Measurements from ENCODE around the gene CDH24.

CDH24 gene

DNA sequence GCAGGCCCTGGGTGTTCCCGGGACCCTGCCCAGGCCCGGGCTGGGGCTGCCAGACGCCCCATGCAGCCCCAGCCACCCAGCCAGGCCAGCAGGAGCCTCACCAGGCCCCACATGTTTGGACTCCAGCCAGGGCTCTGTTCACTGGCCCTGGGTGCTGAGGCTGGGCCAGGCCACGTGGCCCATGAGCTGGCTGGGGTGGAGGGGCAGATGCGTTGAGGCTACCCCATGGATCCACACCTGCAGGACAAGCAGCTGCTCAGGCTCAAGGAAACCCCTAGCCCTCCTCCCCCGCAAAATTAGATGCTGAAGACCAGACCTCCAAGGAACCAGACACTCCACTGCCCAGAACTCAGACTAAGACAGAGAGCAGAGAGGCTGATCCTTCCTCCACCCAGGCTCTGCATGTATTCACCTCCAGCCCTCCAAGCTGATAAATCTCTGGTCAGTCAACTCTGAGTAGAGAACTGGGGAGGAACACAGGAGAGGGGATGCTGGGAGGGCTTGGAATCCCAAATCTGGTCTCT is 1.6 kb downstream of the CDH24 start:
- ChIA-PET CTCF (interaction anchor here (1.1 to 33.6 kb wide), 17 partner anchors 9 to 134 kb away, joined by 3 to 933 read pairs (median 5); partner anchors contain the start of genes ACIN1, AJUBA, PRMT5 and PSMB11), POLR2A (interaction anchor here (1.7 kb wide), 1 partner anchor 70 kb away, joined by 5 read pairs; no protein-coding TSS in a partner anchor)
- Histone ChIP-seq H3K4me1 (ENCODE audit: control extremely low read depth in 1 of 4, control insufficient read depth in 4 of 4, insufficient read depth in 4 of 4, low read length in 3 of 4) (peaks cover 0 to 21% (median 19%) of the 10 kb centered on the region in 4 experiments), H3K36me3 (ENCODE audit: control insufficient read depth in 4 of 4, insufficient read depth in 4 of 4, low read length in 3 of 4) (peaks cover 10 to 20% (median 15%) of the 10 kb centered on the region in 4 experiments), H3K9me3 (ENCODE audit: control extremely low read depth in 1 of 5, control insufficient read depth in 4 of 5, insufficient read depth in 2 of 5, low read depth in 1 of 5, low read length in 4 of 5) (no peaks in the 10 kb centered on the region), H3K27ac (ENCODE audit: insufficient read depth in 1 of 2, low read depth in 1 of 2, low read length in 2 of 2, poor library complexity in 1 of 2, severe bottlenecking in 2 of 2) (no peak overlapping the region), H3K27me3 (replicated peaks in 2 of 5; ENCODE audit: control insufficient read depth in 4 of 5, insufficient read depth in 5 of 5, low read length in 4 of 5) (peaks cover 0 to 7% (median 5%) of the 10 kb centered on the region in 5 experiments), H3K4me3 (ENCODE audit: control insufficient read depth in 1 of 7, extremely low read depth in 1 of 7, insufficient read depth in 4 of 7, low read depth in 2 of 7, low read length in 6 of 7) (no peak overlapping the region)
- 86% methylated on average over 6 of the region's 6 CpGs for WGBS (ENCODE audit: insufficient coverage)
- no peak for DNase-seq

DNA sequence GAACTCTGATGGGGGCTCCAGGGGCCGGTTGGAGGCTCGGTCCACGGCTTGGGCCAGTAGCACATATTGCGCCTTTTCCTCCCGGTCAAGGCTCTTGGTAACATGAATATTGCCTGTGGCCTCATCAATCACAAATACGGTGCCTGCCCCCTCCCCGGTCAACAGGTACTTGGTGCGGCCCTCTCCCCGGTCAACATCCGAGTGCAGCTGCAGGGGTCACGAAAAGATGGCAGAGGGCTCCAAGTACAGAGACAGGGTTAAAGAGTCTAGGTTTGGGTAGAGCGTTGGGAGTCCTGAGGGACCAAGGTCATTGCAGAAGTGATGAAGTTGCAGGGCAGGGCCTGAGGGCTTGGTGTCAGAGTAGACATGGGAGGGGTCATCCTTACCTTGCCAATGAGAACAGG is 2.2 kb downstream of the CDH24 start:
- Histone ChIP-seq H3K36me3 (ENCODE audit: control insufficient read depth in 4 of 4, insufficient read depth in 4 of 4, low read length in 3 of 4) (peaks cover 8 to 17% (median 11%) of the 10 kb centered on the region in 4 experiments), H3K27me3 (replicated peaks in 2 of 5; ENCODE audit: control insufficient read depth in 4 of 5, insufficient read depth in 5 of 5, low read length in 4 of 5) (peaks cover 0 to 7% (median 5%) of the 10 kb centered on the region in 5 experiments), H3K4me3 (ENCODE audit: control insufficient read depth in 1 of 7, extremely low read depth in 1 of 7, insufficient read depth in 4 of 7, low read depth in 2 of 7, low read length in 6 of 7) (no peak overlapping the region), H3K9me3 (ENCODE audit: control extremely low read depth in 1 of 5, control insufficient read depth in 4 of 5, insufficient read depth in 2 of 5, low read depth in 1 of 5, low read length in 4 of 5) (no peaks in the 10 kb centered on the region), H3K4me1 (ENCODE audit: control extremely low read depth in 1 of 4, control insufficient read depth in 4 of 4, insufficient read depth in 4 of 4, low read length in 3 of 4) (peaks cover 0 to 21% (median 19%) of the 10 kb centered on the region in 4 experiments), H3K27ac (ENCODE audit: insufficient read depth in 1 of 2, low read depth in 1 of 2, low read length in 2 of 2, poor library complexity in 1 of 2, severe bottlenecking in 2 of 2) (no peak overlapping the region)
- no peak for DNase-seq
- 96% methylated on average over 8 of the region's 12 CpGs for WGBS (ENCODE audit: insufficient coverage)
- CTCF ChIA-PET, result interaction anchor here (1.3 to 33.6 kb wide), 14 partner anchors 9 to 135 kb away, joined by 3 to 933 read pairs (median 7); partner anchors contain the start of genes ACIN1, AJUBA and PSMB11
- POLR2A ChIA-PET, result interaction anchor here (1.7 kb wide), 1 partner anchor 69 kb away, joined by 5 read pairs; no protein-coding TSS in a partner anchor

GRCh38 chr14:23054000-23054811 is 3.1 kb downstream of the CDH24 start:
- H3K4me1 ChIP-seq (ENCODE audit: control extremely low read depth in 1 of 4, control insufficient read depth in 4 of 4, insufficient read depth in 4 of 4, low read length in 3 of 4), result peaks cover 0 to 21% (median 19%) of the 10 kb centered on the region in 4 experiments
- no peak overlapping the region for H3K4me3 ChIP-seq (ENCODE audit: control insufficient read depth in 1 of 7, extremely low read depth in 1 of 7, insufficient read depth in 4 of 7, low read depth in 2 of 7, low read length in 6 of 7)
- peaks cover 0 to 7% (median 5%) of the 10 kb centered on the region in 5 experiments for H3K27me3 ChIP-seq (replicated peaks in 2 of 5; ENCODE audit: control insufficient read depth in 4 of 5, insufficient read depth in 5 of 5, low read length in 4 of 5)
- WGBS (ENCODE audit: insufficient coverage), result 87% methylated on average over 12 of the region's 17 CpGs
- H3K36me3 ChIP-seq (ENCODE audit: control insufficient read depth in 4 of 4, insufficient read depth in 4 of 4, low read length in 3 of 4), result peaks cover 6 to 10% (median 7%) of the 10 kb centered on the region in 4 experiments
- H3K9me3 ChIP-seq (ENCODE audit: control extremely low read depth in 1 of 5, control insufficient read depth in 4 of 5, insufficient read depth in 2 of 5, low read depth in 1 of 5, low read length in 4 of 5), result no peaks in the 10 kb centered on the region
- CTCF ChIA-PET, result interaction anchor here (1.2 to 33.6 kb wide), 11 partner anchors 8 to 66 kb away, joined by 3 to 933 read pairs (median 9); partner anchors contain the start of genes AJUBA and PSMB11
- DNase-seq, result peak; percentile 20 to 35 (median 32)
- no peak overlapping the region for H3K27ac ChIP-seq (ENCODE audit: insufficient read depth in 1 of 2, low read depth in 1 of 2, low read length in 2 of 2, poor library complexity in 1 of 2, severe bottlenecking in 2 of 2)
- POLR2A ChIA-PET, result interaction anchor here (1.1 kb wide), 1 partner anchor 54 kb away, joined by 3 read pairs; no protein-coding TSS in a partner anchor

DNA sequence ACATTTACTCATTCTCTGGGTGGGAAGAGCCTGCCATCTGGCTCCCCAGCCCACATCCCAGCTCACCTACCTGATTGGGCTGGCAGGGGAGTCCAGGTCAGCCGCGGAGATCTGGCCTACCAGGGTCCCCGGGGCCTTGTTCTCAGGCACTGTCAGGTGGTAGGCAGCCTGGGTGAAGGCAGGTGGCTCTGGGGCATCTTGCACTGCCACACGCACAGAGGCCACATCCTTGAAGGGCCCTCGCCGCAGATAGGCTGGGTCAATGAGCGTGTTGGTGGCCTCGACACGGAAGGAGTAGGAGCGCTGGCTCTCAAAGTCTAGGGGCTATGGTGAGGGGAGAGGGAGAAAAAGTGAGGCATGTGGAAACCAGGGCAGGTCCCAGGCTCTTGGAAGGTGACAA is 3.9 kb downstream of the CDH24 start:
- no peak overlapping the region for H3K4me3 ChIP-seq (ENCODE audit: control insufficient read depth in 1 of 7, extremely low read depth in 1 of 7, insufficient read depth in 4 of 7, low read depth in 2 of 7, low read length in 6 of 7)
- peaks cover 0 to 3% (median 0%) of the 10 kb centered on the region in 4 experiments for H3K36me3 ChIP-seq (ENCODE audit: control insufficient read depth in 4 of 4, insufficient read depth in 4 of 4, low read length in 3 of 4)
- peaks cover 0 to 7% (median 5%) of the 10 kb centered on the region in 5 experiments for H3K27me3 ChIP-seq (replicated peaks in 2 of 5; ENCODE audit: control insufficient read depth in 4 of 5, insufficient read depth in 5 of 5, low read length in 4 of 5)
- peaks cover 0 to 21% (median 19%) of the 10 kb centered on the region in 4 experiments for H3K4me1 ChIP-seq (ENCODE audit: control extremely low read depth in 1 of 4, control insufficient read depth in 4 of 4, insufficient read depth in 4 of 4, low read length in 3 of 4)
- CTCF ChIA-PET, result interaction anchor here (1.2 to 33.6 kb wide), 4 partner anchors 11 to 65 kb away, joined by 3 to 933 read pairs (median 24); partner anchors contain the start of genes AJUBA and PSMB11
- no peak for DNase-seq
- peaks cover 0 to under 1% (median 0%) of the 10 kb centered on the region in 5 experiments for H3K9me3 ChIP-seq (ENCODE audit: control extremely low read depth in 1 of 5, control insufficient read depth in 4 of 5, insufficient read depth in 2 of 5, low read depth in 1 of 5, low read length in 4 of 5)
- WGBS (ENCODE audit: insufficient coverage), result 100% methylated on average over 6 of the region's 10 CpGs
- POLR2A ChIA-PET, result no interaction called here
- no peak overlapping the region for H3K27ac ChIP-seq (ENCODE audit: insufficient read depth in 1 of 2, low read depth in 1 of 2, low read length in 2 of 2, poor library complexity in 1 of 2, severe bottlenecking in 2 of 2)

DNA sequence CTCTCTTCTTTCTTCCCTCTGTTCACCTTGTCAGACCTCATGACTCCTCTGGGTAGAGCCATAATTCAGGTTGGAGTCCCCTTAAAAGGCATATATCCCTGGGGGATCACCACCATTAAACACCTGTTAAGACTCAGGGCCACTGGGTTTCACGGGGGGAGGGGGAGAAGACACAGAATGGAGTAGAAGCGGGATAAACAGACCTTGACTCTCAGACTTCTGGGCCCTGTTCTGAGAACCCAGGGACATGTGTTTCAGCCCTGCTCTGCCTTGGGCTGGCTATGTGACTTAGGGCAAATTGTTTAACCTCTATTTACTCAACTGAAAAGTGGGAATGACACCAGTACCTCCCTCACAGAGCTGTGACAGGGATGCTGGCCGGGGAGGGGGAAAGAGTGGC is 4.6 kb downstream of the CDH24 start:
- peaks cover 0 to 7% (median 5%) of the 10 kb centered on the region in 5 experiments for H3K27me3 ChIP-seq (replicated peaks in 2 of 5; ENCODE audit: control insufficient read depth in 4 of 5, insufficient read depth in 5 of 5, low read length in 4 of 5)
- no peak for DNase-seq
- H3K4me1 ChIP-seq (ENCODE audit: control extremely low read depth in 1 of 4, control insufficient read depth in 4 of 4, insufficient read depth in 4 of 4, low read length in 3 of 4), result peaks cover 0 to 14% (median 14%) of the 10 kb centered on the region in 4 experiments
- H3K9me3 ChIP-seq (ENCODE audit: control extremely low read depth in 1 of 5, control insufficient read depth in 4 of 5, insufficient read depth in 2 of 5, low read depth in 1 of 5, low read length in 4 of 5), result peaks cover 0 to 2% (median 0%) of the 10 kb centered on the region in 5 experiments
- no peaks in the 10 kb centered on the region for H3K36me3 ChIP-seq (ENCODE audit: control insufficient read depth in 4 of 4, insufficient read depth in 4 of 4, low read length in 3 of 4)
- H3K4me3 ChIP-seq (ENCODE audit: control insufficient read depth in 1 of 7, extremely low read depth in 1 of 7, insufficient read depth in 4 of 7, low read depth in 2 of 7, low read length in 6 of 7), result no peak overlapping the region
- POLR2A ChIA-PET, result no interaction called here
- 100% methylated on average over 2 of the region's 3 CpGs for WGBS (ENCODE audit: insufficient coverage)
- CTCF ChIA-PET, result interaction anchor here (0.8 to 33.6 kb wide), 6 partner anchors 10 to 64 kb away, joined by 3 to 933 read pairs (median 4); partner anchors contain the start of genes AJUBA and PSMB11
- no peak overlapping the region for H3K27ac ChIP-seq (ENCODE audit: insufficient read depth in 1 of 2, low read depth in 1 of 2, low read length in 2 of 2, poor library complexity in 1 of 2, severe bottlenecking in 2 of 2)

- WGBS (ENCODE audit: insufficient coverage), result 96% methylated on average over 11 of the region's 14 CpGs
- CTCF ChIA-PET, result interaction anchor here (0.8 to 33.6 kb wide), 6 partner anchors 10 to 135 kb away, joined by 3 to 933 read pairs (median 4); partner anchors contain the start of genes AJUBA and PSMB11
- no peak for DNase-seq
- POLR2A ChIA-PET, result no interaction called here
- peaks cover 0 to 7% (median 5%) of the 10 kb centered on the region in 5 experiments for H3K27me3 ChIP-seq (replicated peaks in 2 of 5; ENCODE audit: control insufficient read depth in 4 of 5, insufficient read depth in 5 of 5, low read length in 4 of 5)
- no peak overlapping the region for H3K4me3 ChIP-seq (ENCODE audit: control insufficient read depth in 1 of 7, extremely low read depth in 1 of 7, insufficient read depth in 4 of 7, low read depth in 2 of 7, low read length in 6 of 7)
- peaks cover 0 to 13% (median 11%) of the 10 kb centered on the region in 4 experiments for H3K4me1 ChIP-seq (ENCODE audit: control extremely low read depth in 1 of 4, control insufficient read depth in 4 of 4, insufficient read depth in 4 of 4, low read length in 3 of 4)
- no peaks in the 10 kb centered on the region for H3K36me3 ChIP-seq (ENCODE audit: control insufficient read depth in 4 of 4, insufficient read depth in 4 of 4, low read length in 3 of 4)
- peaks cover 0 to 2% (median 0%) of the 10 kb centered on the region in 5 experiments for H3K9me3 ChIP-seq (ENCODE audit: control extremely low read depth in 1 of 5, control insufficient read depth in 4 of 5, insufficient read depth in 2 of 5, low read depth in 1 of 5, low read length in 4 of 5)
- H3K27ac ChIP-seq (ENCODE audit: insufficient read depth in 1 of 2, low read depth in 1 of 2, low read length in 2 of 2, poor library complexity in 1 of 2, severe bottlenecking in 2 of 2), result no peak overlapping the region
These were observed 5.1 kb downstream of the CDH24 start for GRCh38 chr14:23052182-23052623.
